GM23248 (cell line): ENCODE results near the gene ASTE1. TPM values are rescaled to one million over a fixed set of nuclear protein-coding genes. Genes with fewer than 3 reads are reported as not detected.
A peak's percentile ranks its signal among the peaks of the same experiment; 100 is the strongest.
"Not testable (repeated sequence)": the region's sequence is repeated elsewhere in the genome, so short reads cannot be mapped to it uniquely, and the experiment has no call there.

Experiments
- DNase-seq: peaks from one replicate; pipeline ENCODE4 v3.0.0-alpha.2; 2015
- H2AFZ ChIP-seq: fragments of 200-600 bp; sonication (generic); 2 replicates; pipeline ENCODE4 v1.6.1; 2016; ENCODE audit warnings: antibody characterized with exemption
- H3F3A ChIP-seq: fragments of 200-600 bp; sonication (generic); 2 replicates; pipeline ENCODE4 v1.6.1; 2016; ENCODE audit warnings: mild to moderate bottlenecking, antibody characterized with exemption, mixed run types; ENCODE audit not compliant: insufficient read depth
- H3K27ac ChIP-seq: fragments of 200-600 bp; sonication (generic); 2 replicates; pipeline ENCODE4 v1.5.1; 2016; ENCODE audit warnings: mild to moderate bottlenecking
- H3K27me3 ChIP-seq: fragments of 200-600 bp; sonication (generic); replicated peaks from 2 replicates; pipeline ENCODE4 v1.6.1; 2016; ENCODE audit warnings: mild to moderate bottlenecking; ENCODE audit not compliant: insufficient read depth
- H3K36me3 ChIP-seq: fragments of 200-600 bp; sonication (generic); 2 replicates; pipeline ENCODE4 v1.6.1; 2016; ENCODE audit warnings: low read depth, mild to moderate bottlenecking
- H3K4me1 ChIP-seq: fragments of 200-600 bp; sonication (generic); 2 replicates; pipeline ENCODE4 v1.6.1; 2016; ENCODE audit warnings: mild to moderate bottlenecking; ENCODE audit not compliant: insufficient read depth
- H3K4me2 ChIP-seq: fragments of 200-600 bp; sonication (generic); one replicate; pipeline ENCODE4 v1.6.1; 2016; ENCODE audit warnings: mild to moderate bottlenecking; ENCODE audit not compliant: unreplicated experiment
- H3K4me3 ChIP-seq: fragments of 200-600 bp; sonication (generic); 2 replicates; pipeline ENCODE4 v1.5.1; 2016; ENCODE audit warnings: mild to moderate bottlenecking
- H3K79me2 ChIP-seq: fragments of 200-600 bp; sonication (generic); 2 replicates; pipeline ENCODE4 v1.6.1; 2016; ENCODE audit warnings: mild to moderate bottlenecking; ENCODE audit not compliant: insufficient read depth
- H3K9ac ChIP-seq: fragments of 200-600 bp; sonication (generic); 2 replicates; pipeline ENCODE4 v1.6.1; 2016; ENCODE audit warnings: mild to moderate bottlenecking
- H3K9me2 ChIP-seq: fragments of 200-600 bp; sonication (generic); 2 replicates; pipeline ENCODE4 v1.6.1; 2016; ENCODE audit warnings: mixed run types, mild to moderate bottlenecking, moderate library complexity; ENCODE audit not compliant: insufficient read depth
- H3K9me3 ChIP-seq: fragments of 200-600 bp; sonication (generic); one replicate; pipeline ENCODE4 v1.6.1; 2017; ENCODE audit warnings: low read depth
- H4K20me1 ChIP-seq: fragments of 200-600 bp; sonication (generic); 2 replicates; pipeline ENCODE4 v1.6.0; 2016; ENCODE audit not compliant: insufficient read depth
- EZH2 ChIP-seq: fragments of 200-600 bp; sonication (generic); IDR thresholded peaks from 2 replicates; pipeline ENCODE4 v1.6.1; 2018; ENCODE audit warnings: antibody characterized with exemption, mild to moderate bottlenecking; ENCODE audit not compliant: insufficient read depth, poor library complexity, severe bottlenecking
- EZH2phosphoT487 ChIP-seq: fragments of 200-600 bp; sonication (generic); IDR thresholded peaks from 2 replicates; pipeline ENCODE4 v1.6.1; 2018; ENCODE audit warnings: antibody characterized with exemption, moderate library complexity, mild to moderate bottlenecking, low read depth; ENCODE audit not compliant: insufficient read depth
- WGBS, 2 experiments: methylation state at CpG; one replicate each; pipeline ENCODE4 v1.1.6; 2015 to 2017; ENCODE audit warnings: low lambda C conversion rate in 2 of 2, low coverage in 1 of 2; ENCODE audit errors: missing lambda C conversion rate in 2 of 2; 5-methylcytosine and 5-hydroxymethylcytosine counted together
- in situ Hi-C: fragments of 300-500 bp; cut with MboI; formaldehyde crosslinking; loops from 2 replicates; pipeline ENCODE4 v1.15.0; 2020
- polyA plus RNA-seq: library from polyadenylated mRNA; unstranded; fragments of >200 nt; fragmentation: Nextera tagmentation; extraction: Ambion mirVana; gene quantifications from 2 replicates; pipeline ENCODE4 v1.2.1, GENCODE V29; 2016
- total RNA-seq: library from RNA; depleted of rRNA; stranded (reverse); fragments of >200 nt; shearing (Covaris generic); gene quantifications from 2 replicates; pipeline ENCODE4 v1.2.3, GENCODE V29; 2014

The ASTE1 gene
- total and polyA plus RNA-seq, 2 experiments from 2014 or later: 4.8 to 5.3 TPM

DNA sequence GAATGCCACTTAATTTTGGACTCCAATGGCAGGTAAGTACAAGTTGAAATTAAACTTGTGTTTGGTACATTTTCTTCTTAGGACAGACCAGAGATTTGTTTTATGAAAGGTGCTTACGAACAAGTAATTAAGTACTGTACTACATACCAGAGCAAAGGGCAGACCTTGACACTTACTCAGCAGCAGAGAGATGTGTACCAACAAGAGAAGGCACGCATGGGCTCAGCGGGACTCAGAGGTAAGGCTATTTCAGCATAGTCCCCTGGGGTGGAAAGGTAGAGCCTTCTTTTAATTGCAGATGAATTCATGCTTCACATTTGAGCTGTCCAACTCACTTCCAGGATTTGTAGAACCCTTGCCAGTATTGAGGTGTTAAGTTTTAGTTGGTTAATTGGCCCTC is 51.4 kb downstream of the ASTE1 start:
- H4K20me1 ChIP-seq: no peaks in the 10 kb centered on the region
- no peak overlapping the region for H2AFZ ChIP-seq
- H3K4me3 ChIP-seq: no peak overlapping the region
- peaks cover 21% of the 10 kb centered on the region for H3K4me1 ChIP-seq
- no peak overlapping the region for H3K9ac ChIP-seq
- H3K36me3 ChIP-seq: peaks cover 23% of the 10 kb centered on the region
- no peaks in the 10 kb centered on the region for H3K9me2 ChIP-seq
- H3F3A ChIP-seq: peaks cover 24% of the 10 kb centered on the region; the same call in 1 of the 2 replicates
- H3K79me2 ChIP-seq: no peaks in the 10 kb centered on the region
- no peak for DNase-seq
- no peak overlapping the region for H3K27ac ChIP-seq
- WGBS, 2 experiments: 98 to 99% methylated on average over 3 of the region's 3 CpGs
- no peak for TF ChIP-seq EZH2
- TF ChIP-seq EZH2phosphoT487: no peak
- no peaks in the 10 kb centered on the region for H3K27me3 ChIP-seq
- in situ Hi-C loops: no loop called here
- no peak overlapping the region for H3K4me2 ChIP-seq
- H3K9me3 ChIP-seq: no peaks in the 10 kb centered on the region

- Histone ChIP-seq H3K27me3 (no peaks in the 10 kb centered on the region), H2AFZ (no peak overlapping the region), H3K4me1 (peaks cover 13% of the 10 kb centered on the region), H3K4me2 (no peak overlapping the region), H4K20me1 (no peaks in the 10 kb centered on the region), H3K4me3 (no peak overlapping the region), H3F3A (peaks cover 16% of the 10 kb centered on the region; the same call in 1 of the 2 replicates), H3K79me2 (no peaks in the 10 kb centered on the region), H3K9me3 (no peaks in the 10 kb centered on the region), H3K9ac (no peak overlapping the region), H3K9me2 (no peaks in the 10 kb centered on the region), H3K27ac (no peak overlapping the region), H3K36me3 (peaks cover 13% of the 10 kb centered on the region)
- WGBS, 2 experiments: 100% methylated on average over 2 of the region's 2 CpGs
- in situ Hi-C loops: no loop called here
- no peak for DNase-seq
- TF ChIP-seq EZH2phosphoT487 (no peak), EZH2 (no peak)
These were observed 52.4 kb downstream of the ASTE1 start for GRCh38 chr3:130974201-130974600.

GRCh38 chr3:130973406-130973805 is 53.2 kb downstream of the ASTE1 start:
- no peak overlapping the region for H2AFZ ChIP-seq
- H3K4me3 ChIP-seq: no peak overlapping the region
- no peak overlapping the region for H3K4me2 ChIP-seq
- no peak overlapping the region for H3K27ac ChIP-seq
- H3K9me2 ChIP-seq: no peaks in the 10 kb centered on the region
- H3K79me2 ChIP-seq: no peaks in the 10 kb centered on the region
- DNase-seq: no peak
- no peaks in the 10 kb centered on the region for H3K9me3 ChIP-seq
- WGBS, 2 experiments: 35 to 40% methylated on average over 5 of the region's 5 CpGs
- no peak overlapping the region for H3K9ac ChIP-seq
- in situ Hi-C loops: no loop called here
- peaks cover 11% of the 10 kb centered on the region for H3K36me3 ChIP-seq
- no peak for TF ChIP-seq EZH2phosphoT487
- H4K20me1 ChIP-seq: no peaks in the 10 kb centered on the region
- no peaks in the 10 kb centered on the region for H3K27me3 ChIP-seq
- peaks cover 12% of the 10 kb centered on the region; the same call in 1 of the 2 replicates for H3F3A ChIP-seq
- H3K4me1 ChIP-seq: peaks cover 12% of the 10 kb centered on the region; the same call in 1 of the 2 replicates

- H3K27me3 ChIP-seq, in situ Hi-C loops: not testable (repeated sequence)
These were observed 54.0 kb downstream of the ASTE1 start for GRCh38 chr3:130972592-130972991.

DNA sequence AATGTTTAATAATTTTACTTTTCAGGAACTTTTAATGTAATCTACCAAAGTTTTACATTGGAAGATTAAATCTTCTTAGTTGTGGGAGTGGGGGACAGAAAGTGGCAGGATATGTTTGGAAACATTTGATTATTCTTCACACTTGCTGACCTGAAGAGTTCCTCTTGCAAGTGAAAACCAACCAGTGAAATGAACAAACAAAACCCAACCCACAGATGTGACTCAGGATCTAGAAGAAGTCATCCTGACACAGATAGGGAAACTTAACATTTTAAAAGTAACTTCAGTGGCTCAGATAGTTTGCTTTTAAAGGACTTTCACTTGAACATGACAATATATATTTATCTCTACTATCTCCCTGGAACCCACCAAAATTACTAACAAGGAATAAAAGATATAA is 55.4 kb downstream of the ASTE1 start:
- Histone ChIP-seq H3K79me2 (no peaks in the 10 kb centered on the region), H3K27me3 (no peaks in the 10 kb centered on the region), H3K4me3 (no peak overlapping the region), H3F3A (peaks cover 16% of the 10 kb centered on the region; the same call in 1 of the 2 replicates), H3K9ac (no peak overlapping the region), H2AFZ (no peak overlapping the region), H4K20me1 (no peaks in the 10 kb centered on the region), H3K36me3 (peaks cover 11% of the 10 kb centered on the region), H3K9me3 (no peaks in the 10 kb centered on the region), H3K9me2 (no peaks in the 10 kb centered on the region), H3K4me2 (no peak overlapping the region), H3K27ac (peak overlapping the region; percentile 17; the same call in 1 of the 2 replicates), H3K4me1 (peaks cover 23% of the 10 kb centered on the region; the same call in 1 of the 2 replicates)
- in situ Hi-C loops: no loop called here
- TF ChIP-seq EZH2 (no peak), EZH2phosphoT487 (no peak)
- DNase-seq: peak; percentile 55

More at GRCh38 chr3:130972592-130972991, 54.0 kb downstream of the ASTE1 start:
- H3F3A ChIP-seq: peaks cover 16% of the 10 kb centered on the region; the same call in 1 of the 2 replicates
- not testable (repeated sequence) for DNase-seq, H2AFZ ChIP-seq, H4K20me1 ChIP-seq, H3K79me2 ChIP-seq, H3K4me3 ChIP-seq, H3K9me2 ChIP-seq, H3K27ac ChIP-seq, H3K9me3 ChIP-seq, H3K9ac ChIP-seq, H3K4me2 ChIP-seq
- H3K36me3 ChIP-seq: peaks cover 11% of the 10 kb centered on the region
- 80 to 99% methylated on average over 2 of the region's 2 CpGs for WGBS, 2 experiments
- peaks cover 20% of the 10 kb centered on the region; the same call in 1 of the 2 replicates for H3K4me1 ChIP-seq
